GM12875 (cell line): ENCODE results near the gene AMTN.

Source experiments
- H3K4me3 ChIP-seq: one replicate; pipeline ENCODE4 v1.5.1; 2011; ENCODE audit warnings: low read depth, low read length, control low read depth
- CTCF ChIP-seq: IDR thresholded peaks from 2 replicates; pipeline ENCODE4 v1.5.1; 2011; ENCODE audit warnings: low read depth, mild to moderate bottlenecking, control low read depth, inconsistent platforms, low read length, moderate library complexity, borderline replicate concordance; ENCODE audit not compliant: insufficient read depth

The AMTN gene

GRCh38 chr4:70508801-70509200 is 9.6 kb upstream of the AMTN start:
- TF ChIP-seq CTCF: no peak
- H3K4me3 ChIP-seq: no peak overlapping the region

- no peak for TF ChIP-seq CTCF
- no peak overlapping the region for H3K4me3 ChIP-seq
Measured at GRCh38 chr4:70511365-70511764, 7.0 kb upstream of the AMTN start.

GRCh38 chr4:70515367-70516250 is 2.8 kb upstream of the AMTN start:
- TF ChIP-seq CTCF: no peak

GRCh38 chr4:70518716-70519115 is 347 bp downstream of the AMTN start:
- no peak for TF ChIP-seq CTCF

More at GRCh38 chr4:70515367-70516250, 2.8 kb upstream of the AMTN start:
- H3K4me3 ChIP-seq: no peak overlapping the region

GRCh38 chr4:70522626-70523025 is 4.3 kb downstream of the AMTN start:
- no peak overlapping the region for H3K4me3 ChIP-seq
- TF ChIP-seq CTCF: no peak

More at GRCh38 chr4:70518716-70519115, 347 bp downstream of the AMTN start:
- no peak overlapping the region for H3K4me3 ChIP-seq

- no peak overlapping the region for H3K4me3 ChIP-seq
- no peak for TF ChIP-seq CTCF
Measured at GRCh38 chr4:70530997-70531396, 12.6 kb downstream of the AMTN start.

GRCh38 chr4:70531981-70532380 is 13.6 kb downstream of the AMTN start:
- no peak overlapping the region for H3K4me3 ChIP-seq
- TF ChIP-seq CTCF: peak; percentile 27; the same call in 1 of the 2 replicates
